AG09319 (cell line): ENCODE data around the gene NDUFS8.

ENCODE experiments used
- DNase-seq: peaks from one replicate; pipeline ENCODE4 v3.0.0-alpha.2; 2010; ENCODE audit warnings: low read depth; ENCODE audit errors: extremely low read depth
- TF ChIP-seq, protein P1 (sequence below): IDR thresholded peaks from 2 replicates; pipeline ENCODE4 v1.5.1; 2011; ENCODE audit warnings: low read depth, mild to moderate bottlenecking, inconsistent platforms, low read length, moderate library complexity

The NDUFS8 gene

DNA sequence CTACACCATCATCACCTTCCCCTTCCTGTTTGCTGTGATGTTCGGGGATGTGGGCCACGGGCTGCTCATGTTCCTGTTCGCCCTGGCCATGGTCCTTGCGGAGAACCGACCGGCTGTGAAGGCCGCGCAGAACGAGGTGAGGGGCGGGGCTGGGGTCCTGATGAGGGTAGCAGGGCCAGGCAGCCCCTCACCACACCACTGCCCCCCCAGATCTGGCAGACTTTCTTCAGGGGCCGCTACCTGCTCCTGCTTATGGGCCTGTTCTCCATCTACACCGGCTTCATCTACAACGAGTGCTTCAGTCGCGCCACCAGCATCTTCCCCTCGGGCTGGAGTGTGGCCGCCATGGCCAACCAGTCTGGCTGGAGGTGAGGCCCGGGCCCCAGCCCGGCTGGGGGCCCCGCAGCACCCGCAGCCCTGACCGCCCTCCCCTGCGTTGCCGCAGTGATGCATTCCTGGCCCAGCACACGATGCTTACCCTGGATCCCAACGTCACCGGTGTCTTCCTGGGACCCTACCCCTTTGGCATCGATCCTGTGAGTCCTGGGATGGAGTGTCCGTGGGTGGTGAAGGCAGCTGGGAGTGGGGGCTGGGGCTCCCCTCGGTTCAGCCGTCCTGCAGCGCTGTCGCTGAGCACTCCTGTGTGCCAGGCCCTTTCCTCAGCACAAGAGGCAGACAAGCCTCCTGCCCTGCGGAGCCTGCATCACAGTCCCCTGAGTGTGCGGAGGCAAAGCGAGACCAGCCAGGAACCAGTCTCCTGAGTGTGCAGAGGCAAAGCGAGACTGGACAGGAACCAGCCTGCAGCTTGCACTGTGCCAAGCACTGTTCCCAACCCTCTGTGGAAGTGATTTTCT lies 17.2 kb downstream of the NDUFS8 start:
- DNase-seq, result no peak
- TF ChIP-seq, protein P1, sequence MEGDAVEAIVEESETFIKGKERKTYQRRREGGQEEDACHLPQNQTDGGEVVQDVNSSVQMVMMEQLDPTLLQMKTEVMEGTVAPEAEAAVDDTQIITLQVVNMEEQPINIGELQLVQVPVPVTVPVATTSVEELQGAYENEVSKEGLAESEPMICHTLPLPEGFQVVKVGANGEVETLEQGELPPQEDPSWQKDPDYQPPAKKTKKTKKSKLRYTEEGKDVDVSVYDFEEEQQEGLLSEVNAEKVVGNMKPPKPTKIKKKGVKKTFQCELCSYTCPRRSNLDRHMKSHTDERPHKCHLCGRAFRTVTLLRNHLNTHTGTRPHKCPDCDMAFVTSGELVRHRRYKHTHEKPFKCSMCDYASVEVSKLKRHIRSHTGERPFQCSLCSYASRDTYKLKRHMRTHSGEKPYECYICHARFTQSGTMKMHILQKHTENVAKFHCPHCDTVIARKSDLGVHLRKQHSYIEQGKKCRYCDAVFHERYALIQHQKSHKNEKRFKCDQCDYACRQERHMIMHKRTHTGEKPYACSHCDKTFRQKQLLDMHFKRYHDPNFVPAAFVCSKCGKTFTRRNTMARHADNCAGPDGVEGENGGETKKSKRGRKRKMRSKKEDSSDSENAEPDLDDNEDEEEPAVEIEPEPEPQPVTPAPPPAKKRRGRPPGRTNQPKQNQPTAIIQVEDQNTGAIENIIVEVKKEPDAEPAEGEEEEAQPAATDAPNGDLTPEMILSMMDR, result no peak

DNA sequence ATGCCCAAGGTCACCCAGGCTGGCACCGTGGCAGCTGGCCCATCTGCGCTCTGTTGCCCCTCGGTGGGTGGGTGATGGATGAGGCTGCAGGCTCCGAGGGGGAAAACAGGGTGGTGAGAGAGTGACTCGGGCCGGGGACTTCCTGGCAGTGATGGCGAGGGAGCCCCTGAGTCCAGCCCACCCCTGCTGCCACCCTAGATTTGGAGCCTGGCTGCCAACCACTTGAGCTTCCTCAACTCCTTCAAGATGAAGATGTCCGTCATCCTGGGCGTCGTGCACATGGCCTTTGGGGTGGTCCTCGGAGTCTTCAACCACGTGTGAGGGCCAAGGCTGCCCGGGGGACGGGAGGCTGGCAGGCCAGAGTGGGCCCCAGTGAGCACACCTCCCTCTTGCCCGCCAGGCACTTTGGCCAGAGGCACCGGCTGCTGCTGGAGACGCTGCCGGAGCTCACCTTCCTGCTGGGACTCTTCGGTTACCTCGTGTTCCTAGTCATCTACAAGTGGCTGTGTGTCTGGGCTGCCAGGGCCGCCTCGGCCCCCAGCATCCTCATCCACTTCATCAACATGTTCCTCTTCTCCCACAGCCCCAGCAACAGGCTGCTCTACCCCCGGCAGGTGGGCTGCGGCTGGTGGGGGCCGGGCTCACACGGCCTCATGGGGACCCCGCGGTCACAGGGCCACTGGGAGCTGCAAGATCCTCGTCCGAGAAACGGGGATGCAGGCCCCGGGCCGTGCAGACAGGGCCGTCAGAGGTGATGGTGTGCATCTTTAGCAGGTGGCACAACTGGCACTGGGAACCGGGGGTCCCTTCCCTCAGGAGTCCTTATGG lies 18.4 kb downstream of the NDUFS8 start:
- DNase-seq, result no peak
- TF ChIP-seq, protein P1, result no peak

- TF ChIP-seq, protein P1, result no peak
- no peak for DNase-seq
Observed at GRCh38 chr11:68049509-68050370, 19.3 kb downstream of the NDUFS8 start.

DNA sequence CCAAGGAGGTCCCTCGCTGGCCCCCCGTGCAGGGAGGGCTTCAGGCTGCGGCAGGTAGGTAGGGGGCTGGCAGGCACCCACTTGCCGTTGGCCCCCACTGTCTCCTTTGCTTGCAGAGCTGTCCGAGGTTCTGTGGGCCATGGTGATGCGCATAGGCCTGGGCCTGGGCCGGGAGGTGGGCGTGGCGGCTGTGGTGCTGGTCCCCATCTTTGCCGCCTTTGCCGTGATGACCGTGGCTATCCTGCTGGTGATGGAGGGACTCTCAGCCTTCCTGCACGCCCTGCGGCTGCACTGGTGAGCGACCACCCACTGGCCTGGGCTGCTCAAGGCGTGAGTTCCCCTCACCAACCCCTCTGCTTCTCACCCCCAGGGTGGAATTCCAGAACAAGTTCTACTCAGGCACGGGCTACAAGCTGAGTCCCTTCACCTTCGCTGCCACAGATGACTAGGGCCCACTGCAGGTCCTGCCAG lies 19.9 kb downstream of the NDUFS8 start:
- TF ChIP-seq, protein P1, result no peak
- DNase-seq, result no peak

DNA sequence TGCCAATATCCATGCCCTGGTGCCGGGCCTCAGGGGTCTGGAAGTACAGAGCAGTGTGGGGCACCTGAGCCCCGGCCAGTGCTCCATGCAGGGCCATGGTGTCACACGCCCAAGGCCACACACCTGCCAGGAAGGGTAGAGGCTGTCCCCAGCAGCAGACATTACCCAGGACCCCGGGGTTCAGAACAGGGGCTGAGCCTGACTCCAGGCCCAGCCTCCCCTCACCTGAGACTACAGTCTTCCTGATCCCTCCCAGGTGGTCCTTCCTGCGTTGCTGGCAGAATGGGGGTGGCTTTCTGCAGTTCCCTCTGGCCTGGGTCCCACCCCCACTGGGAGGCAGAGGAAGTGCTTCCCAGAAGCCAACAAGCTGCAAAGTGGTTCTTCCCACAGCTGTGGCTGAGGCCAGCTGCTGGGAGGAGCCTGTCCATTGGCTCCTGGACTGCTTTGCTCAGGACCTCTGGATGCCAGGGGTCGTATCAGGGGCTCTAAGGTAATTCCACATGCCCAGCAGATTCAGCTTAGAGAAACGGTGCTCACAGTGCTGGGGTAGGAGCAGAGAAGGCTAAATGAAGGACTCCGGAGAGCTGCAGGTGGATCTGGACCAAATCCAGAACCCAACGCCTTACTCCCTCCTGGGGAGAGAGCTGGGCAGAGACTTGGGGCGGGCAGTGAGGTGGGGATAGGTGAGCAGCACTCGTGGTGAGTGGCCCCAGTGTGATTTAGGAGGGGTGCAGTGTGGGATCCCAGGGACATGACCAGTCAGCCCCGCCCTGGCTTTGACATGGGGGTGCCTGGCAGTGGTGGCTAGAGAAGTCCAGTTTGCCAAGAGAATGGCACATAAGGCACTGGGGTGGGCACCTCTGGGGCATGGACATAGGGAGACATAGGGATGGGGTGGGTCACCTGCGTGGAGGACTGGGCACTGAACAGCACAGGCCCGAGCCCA lies 21.0 kb downstream of the NDUFS8 start:
- no peak for DNase-seq
- TF ChIP-seq, protein P1, result no peak
